ENCODE data around the gene FARS2.

GRCh38 chr6:5412663-5413062 lies 151.3 kb downstream of the FARS2 start:
- TF ChIP-seq, protein P1, sequence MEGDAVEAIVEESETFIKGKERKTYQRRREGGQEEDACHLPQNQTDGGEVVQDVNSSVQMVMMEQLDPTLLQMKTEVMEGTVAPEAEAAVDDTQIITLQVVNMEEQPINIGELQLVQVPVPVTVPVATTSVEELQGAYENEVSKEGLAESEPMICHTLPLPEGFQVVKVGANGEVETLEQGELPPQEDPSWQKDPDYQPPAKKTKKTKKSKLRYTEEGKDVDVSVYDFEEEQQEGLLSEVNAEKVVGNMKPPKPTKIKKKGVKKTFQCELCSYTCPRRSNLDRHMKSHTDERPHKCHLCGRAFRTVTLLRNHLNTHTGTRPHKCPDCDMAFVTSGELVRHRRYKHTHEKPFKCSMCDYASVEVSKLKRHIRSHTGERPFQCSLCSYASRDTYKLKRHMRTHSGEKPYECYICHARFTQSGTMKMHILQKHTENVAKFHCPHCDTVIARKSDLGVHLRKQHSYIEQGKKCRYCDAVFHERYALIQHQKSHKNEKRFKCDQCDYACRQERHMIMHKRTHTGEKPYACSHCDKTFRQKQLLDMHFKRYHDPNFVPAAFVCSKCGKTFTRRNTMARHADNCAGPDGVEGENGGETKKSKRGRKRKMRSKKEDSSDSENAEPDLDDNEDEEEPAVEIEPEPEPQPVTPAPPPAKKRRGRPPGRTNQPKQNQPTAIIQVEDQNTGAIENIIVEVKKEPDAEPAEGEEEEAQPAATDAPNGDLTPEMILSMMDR (IDR thresholded peaks at IDR 0.05): no peak
- no peak for TF ChIP-seq POLR2A (IDR thresholded peaks at IDR 0.05)
- no peak for TF ChIP-seq EP300 (IDR thresholded peaks at IDR 0.05)
